ENCODE results near the gene TGFBR3L. TPM values are rescaled to one million over a fixed set of nuclear protein-coding genes. Genes with fewer than 3 reads are reported as not detected.

TGFBR3L gene
- not detected for polyA plus RNA-seq

DNA sequence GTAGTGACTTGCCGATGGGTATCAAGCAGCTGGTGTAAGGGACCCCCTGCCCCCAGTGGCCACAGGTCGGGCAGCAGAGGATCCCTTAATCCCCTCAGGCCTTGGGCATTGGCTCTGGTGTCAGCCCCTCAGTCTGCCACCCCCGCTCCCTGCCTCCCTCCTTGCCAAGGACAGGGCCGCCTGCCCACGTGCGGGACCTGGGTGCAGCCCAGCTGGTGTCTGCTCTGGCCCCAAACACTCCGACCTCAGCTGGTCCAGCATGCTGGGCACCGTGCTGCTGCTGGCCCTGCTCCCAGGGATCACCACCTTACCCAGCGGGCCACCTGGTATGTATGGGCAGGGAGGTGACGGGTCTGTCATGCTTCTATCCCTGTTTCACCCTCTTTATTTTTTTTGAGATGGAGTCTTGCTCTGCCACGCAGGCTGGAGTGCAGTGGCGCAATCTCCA, at the start of gene TGFBR3L:
Gene TGFBR3L (plus strand): TSS at position 233 of the 448 bp plus-strand sequence.
- Mint-ChIP-seq H3K4me3 (peak within 1 kb of the TSS in 2 of 4 donors; percentile 58 to 78), H3K4me1 (peaks cover 4 to 17% (median 6%) of the 10 kb centered on the region in 3 donors), H3K27me3 (peaks cover 22% of the 10 kb centered on the region), H3K27ac (peak within 1 kb of the TSS in 2 of 3 donors; percentile 63 to 91), H3K36me3 (peaks cover 7% of the 10 kb centered on the region), H3K9me3 (peaks cover 0 to under 1% (median 0%) of the 10 kb centered on the region in 3 donors)

DNA sequence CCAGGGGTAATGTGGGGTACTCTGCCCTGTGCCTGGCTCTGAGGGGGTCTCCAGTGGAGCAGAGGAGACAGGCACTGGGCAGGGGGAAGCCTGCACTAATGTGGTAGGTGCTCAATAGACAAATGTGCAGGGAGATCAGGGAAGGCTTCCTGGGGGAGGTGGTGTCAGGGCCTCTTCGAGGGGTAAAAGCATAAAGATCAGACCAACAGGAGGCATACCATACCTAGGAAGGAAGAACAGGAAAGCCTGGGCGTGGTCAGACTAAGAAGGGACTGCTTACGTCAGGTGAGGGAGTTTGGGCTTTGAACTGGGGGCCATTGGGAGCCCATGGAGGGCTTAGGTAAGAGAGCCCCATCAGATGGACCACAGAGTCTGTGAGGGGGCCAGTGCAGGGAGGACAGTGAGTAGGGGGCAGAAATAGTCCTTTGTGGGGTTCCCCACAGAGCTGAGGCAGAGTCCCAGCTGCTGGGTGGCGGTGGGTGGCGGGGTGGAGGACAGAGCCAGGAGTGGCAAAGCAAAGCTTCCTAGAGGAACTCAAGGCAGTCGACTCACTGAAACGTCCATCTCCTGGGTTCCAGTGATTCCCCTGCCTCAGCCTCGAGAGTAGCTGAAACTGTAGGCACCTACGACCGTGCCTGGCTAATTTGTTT, 49.2 kb upstream of the TGFBR3L start:
- H3K36me3 Mint-ChIP-seq: peaks cover 2% of the 10 kb centered on the region
- no peaks in the 10 kb centered on the region for H3K9me3 Mint-ChIP-seq
- H3K27ac Mint-ChIP-seq: peak overlapping the region in 1 of 3 donors; percentile 50
- H3K4me3 Mint-ChIP-seq: peak overlapping the region in 2 of 4 donors; percentile 11 to 63
- peaks cover 3 to 13% (median 8%) of the 10 kb centered on the region in 3 donors for H3K4me1 Mint-ChIP-seq
- H3K27me3 Mint-ChIP-seq: peaks cover 23% of the 10 kb centered on the region

DNA sequence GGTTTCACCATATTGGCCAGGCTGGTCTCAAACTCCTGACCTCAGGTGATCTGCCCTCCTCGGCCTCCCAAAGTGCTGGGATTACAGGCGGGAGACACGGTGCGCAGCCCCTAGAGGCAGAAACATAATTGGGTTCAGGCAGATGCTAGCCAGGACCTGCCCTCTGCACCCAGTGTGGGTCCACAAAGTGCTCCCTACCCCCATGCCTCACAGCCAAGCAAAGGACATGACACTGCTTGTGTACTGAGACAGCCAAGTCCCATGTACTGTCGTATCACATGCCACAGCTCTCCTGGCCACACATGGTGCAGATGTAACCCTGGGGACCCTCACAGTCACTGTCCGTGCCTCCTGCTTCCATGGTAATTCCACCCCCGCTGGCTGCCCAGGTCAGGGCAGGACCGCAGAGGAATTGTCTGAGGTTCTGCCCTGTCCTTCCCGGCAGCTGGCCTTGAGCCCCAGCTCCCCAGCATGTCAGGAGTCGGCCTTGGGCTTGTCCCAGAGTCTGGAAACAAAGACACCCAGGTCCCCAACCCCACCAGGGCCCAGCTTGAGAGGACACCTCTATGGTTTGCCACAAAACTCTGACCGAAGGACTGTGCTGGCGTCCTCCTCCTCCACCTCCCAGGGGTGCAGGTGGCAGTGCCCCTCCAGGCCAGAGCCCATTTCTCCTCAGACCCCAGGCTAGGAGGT, 48.1 kb upstream of the TGFBR3L start:
- Mint-ChIP-seq H3K27me3 (peaks cover 12% of the 10 kb centered on the region), H3K4me3 (no peak overlapping the region), H3K27ac (no peak overlapping the region), H3K36me3 (no peaks in the 10 kb centered on the region), H3K4me1 (peaks cover 6 to 20% (median 13%) of the 10 kb centered on the region in 3 donors), H3K9me3 (peaks cover 0 to 4% (median 0%) of the 10 kb centered on the region in 3 donors)

DNA sequence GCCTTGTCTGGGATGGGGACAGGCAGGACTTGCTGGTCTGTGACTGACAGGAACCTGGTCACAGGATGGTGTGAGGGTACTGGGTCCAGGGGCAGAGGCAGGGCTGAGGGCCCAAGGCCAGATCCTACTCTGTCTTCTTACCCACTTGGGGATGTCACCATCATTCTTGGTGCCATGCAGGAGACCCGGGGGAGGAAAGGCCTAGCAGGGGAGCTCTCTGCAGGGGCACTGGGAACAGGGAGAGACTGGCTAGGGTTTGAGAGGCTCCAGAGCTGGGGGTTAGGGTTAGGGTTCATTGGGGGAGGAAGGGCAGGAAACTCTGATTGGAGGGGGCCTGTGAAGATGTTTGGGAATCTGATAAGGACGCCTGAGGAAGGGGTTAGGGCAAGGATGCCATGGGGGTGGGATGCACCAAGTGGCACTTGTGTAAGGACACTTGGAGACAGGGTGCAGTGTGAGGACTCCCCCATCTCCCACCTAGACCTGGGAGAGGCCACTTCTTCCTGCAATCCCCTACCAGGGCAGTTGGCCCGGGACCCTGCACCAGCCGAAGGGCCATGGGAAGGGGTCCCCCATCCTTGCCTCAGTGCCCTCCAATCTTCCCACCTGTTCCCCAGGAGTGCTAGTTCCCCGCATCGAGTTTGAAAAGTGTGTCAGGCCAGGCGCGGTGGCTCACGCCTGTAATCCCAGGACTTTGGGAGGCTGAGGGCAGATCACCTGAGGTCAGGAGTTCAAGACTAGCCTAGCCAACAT, 47.4 kb upstream of the TGFBR3L start:
- H3K4me1 Mint-ChIP-seq: peaks cover 9 to 25% (median 15%) of the 10 kb centered on the region in 3 donors
- peak overlapping the region in 2 of 4 donors; percentile 47 to 60 for H3K4me3 Mint-ChIP-seq
- H3K27ac Mint-ChIP-seq: no peak overlapping the region
- peaks cover 17% of the 10 kb centered on the region for H3K27me3 Mint-ChIP-seq
- H3K36me3 Mint-ChIP-seq: no peaks in the 10 kb centered on the region
- peaks cover 0 to 4% (median 0%) of the 10 kb centered on the region in 3 donors for H3K9me3 Mint-ChIP-seq

DNA sequence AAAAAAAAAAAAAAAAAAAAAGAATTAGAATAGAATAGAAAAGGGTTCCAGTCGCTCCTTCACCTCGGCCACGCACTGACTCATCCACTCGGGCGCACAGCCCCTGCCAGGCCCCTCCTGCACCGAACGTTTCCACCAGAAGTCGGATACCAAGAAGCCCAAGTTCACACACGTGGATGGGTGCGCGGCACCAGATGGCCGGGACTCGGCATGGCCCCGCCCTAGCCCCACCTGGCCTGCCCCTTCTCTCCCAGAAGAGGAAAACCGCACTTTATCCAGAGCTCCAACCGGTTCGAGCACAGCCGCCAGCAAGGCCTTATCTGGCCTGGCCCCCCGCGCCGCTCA, 46.3 kb upstream of the TGFBR3L start:
- Mint-ChIP-seq H3K4me1 (peaks cover 12 to 27% (median 15%) of the 10 kb centered on the region in 3 donors), H3K27ac (peak overlapping the region in 2 of 3 donors; percentile 70 to 93), H3K27me3 (peaks cover 23% of the 10 kb centered on the region), H3K9me3 (peaks cover 0 to 4% (median 0%) of the 10 kb centered on the region in 3 donors), H3K36me3 (no peaks in the 10 kb centered on the region), H3K4me3 (peak overlapping the region; percentile 56 to 91 (median 80))

DNA sequence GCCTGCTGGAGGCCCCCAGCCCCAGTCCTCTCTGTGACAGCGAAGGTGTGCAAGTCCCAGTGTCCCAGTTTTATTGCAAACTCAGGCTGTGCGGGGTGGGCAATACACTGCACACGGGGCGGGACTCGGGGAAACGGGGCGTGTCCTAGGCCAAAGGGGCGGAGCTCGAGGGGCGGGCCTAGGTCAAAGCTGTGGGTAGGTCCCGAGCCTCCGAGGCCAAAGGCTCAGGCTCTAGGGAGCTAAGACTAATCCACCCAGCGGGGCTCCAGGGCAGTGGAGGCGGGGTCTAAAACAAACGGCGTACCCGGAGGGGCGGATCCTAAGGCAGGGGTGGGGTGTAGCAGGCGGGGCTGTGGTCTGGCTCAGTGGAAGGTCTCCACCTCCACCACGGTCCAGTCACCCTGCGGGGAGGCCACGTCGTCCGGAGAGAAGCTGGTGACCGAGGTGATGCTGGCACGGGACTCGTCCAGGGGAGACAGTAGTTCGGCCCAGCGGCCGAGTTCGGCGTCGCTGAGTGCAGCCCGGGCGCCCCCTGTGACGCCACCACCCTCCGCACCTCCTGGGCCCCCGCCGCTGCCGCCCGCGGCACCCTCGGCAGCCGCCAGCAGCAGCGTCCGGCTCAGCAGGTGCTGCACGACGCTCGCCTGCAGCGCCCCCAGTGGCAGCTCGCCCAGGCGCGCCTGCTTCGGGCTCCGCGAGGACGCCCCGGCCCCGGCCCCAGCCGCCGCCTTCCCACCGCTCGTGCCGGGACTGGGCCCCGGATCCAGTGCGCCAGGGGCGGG, 45.8 kb upstream of the TGFBR3L start:
- peak overlapping the region; percentile 67 to 93 (median 70) for H3K27ac Mint-ChIP-seq
- peaks cover 0 to 4% (median 0%) of the 10 kb centered on the region in 3 donors for H3K9me3 Mint-ChIP-seq
- H3K36me3 Mint-ChIP-seq: no peaks in the 10 kb centered on the region
- peaks cover 23% of the 10 kb centered on the region for H3K27me3 Mint-ChIP-seq
- peak overlapping the region; percentile 56 to 91 (median 80) for H3K4me3 Mint-ChIP-seq
- H3K4me1 Mint-ChIP-seq: peaks cover 13 to 27% (median 15%) of the 10 kb centered on the region in 3 donors

DNA sequence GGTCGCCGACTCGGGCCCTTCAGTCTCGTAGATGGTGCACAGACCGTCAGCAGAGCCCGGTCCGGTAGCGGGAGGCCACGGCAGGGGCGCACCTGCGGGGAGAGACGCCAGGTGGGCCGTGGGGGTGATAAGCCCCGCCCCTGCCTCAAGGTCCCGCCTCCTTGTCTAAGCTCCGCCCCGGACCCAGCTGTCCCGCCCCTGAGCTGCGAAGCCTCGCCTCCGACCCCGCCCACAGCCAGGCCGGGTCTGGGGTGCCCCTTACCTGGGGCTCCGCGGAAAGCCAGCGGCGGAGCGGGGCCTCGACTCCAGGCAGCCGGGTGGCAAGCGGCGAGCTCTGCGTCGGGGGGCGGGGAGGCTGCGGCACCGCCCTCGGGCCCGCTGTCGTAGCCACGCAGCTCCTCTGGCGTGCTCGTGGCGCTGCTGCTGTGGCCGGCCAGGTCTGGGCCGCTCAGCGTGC, 45.1 kb upstream of the TGFBR3L start:
- Mint-ChIP-seq H3K36me3 (no peaks in the 10 kb centered on the region), H3K27me3 (peaks cover 23% of the 10 kb centered on the region), H3K4me3 (peak overlapping the region in 3 of 4 donors; percentile 56 to 75 (median 63)), H3K9me3 (peaks cover 0 to 4% (median 0%) of the 10 kb centered on the region in 3 donors), H3K4me1 (peaks cover 13 to 26% (median 15%) of the 10 kb centered on the region in 3 donors), H3K27ac (peak overlapping the region in 1 of 3 donors; percentile 70)

DNA sequence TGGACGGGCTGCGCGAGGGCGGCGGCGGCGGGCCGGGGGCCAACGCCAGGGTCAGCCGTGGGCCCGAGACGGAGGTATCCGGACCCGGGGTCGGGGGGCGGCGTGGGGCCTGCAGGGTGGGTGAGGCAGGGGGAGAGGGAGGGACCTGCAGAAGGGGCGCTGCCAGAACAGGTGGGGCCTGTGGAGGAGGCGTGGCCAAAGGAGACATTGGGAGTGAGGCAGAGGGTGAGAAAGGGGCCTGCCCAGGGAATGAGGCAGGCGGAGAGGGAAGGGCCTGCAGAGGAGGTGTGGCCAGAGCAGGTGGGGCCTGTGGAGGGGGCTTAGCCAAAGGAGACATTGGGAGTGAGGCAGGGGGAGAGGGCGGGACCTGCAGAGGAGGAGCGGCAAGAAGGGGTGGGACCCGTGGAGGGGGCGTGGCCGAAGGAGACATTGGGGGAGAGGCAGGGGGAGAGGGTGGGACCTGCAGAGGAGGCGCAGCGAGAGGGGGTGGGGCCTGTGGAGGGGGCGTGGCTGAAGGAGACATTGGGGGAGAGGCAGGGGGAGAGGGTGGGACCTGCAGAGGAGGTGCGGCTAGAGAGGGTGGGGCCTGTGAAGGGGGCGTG, 44.6 kb upstream of the TGFBR3L start:
- peak overlapping the region in 1 of 3 donors; percentile 16 for H3K27ac Mint-ChIP-seq
- no peaks in the 10 kb centered on the region for H3K36me3 Mint-ChIP-seq
- peaks cover 21% of the 10 kb centered on the region for H3K27me3 Mint-ChIP-seq
- peak overlapping the region; percentile 43 to 90 (median 71) for H3K4me3 Mint-ChIP-seq
- H3K9me3 Mint-ChIP-seq: peaks cover 0 to 4% (median 0%) of the 10 kb centered on the region in 3 donors
- H3K4me1 Mint-ChIP-seq: peaks cover 11 to 23% (median 13%) of the 10 kb centered on the region in 3 donors

DNA sequence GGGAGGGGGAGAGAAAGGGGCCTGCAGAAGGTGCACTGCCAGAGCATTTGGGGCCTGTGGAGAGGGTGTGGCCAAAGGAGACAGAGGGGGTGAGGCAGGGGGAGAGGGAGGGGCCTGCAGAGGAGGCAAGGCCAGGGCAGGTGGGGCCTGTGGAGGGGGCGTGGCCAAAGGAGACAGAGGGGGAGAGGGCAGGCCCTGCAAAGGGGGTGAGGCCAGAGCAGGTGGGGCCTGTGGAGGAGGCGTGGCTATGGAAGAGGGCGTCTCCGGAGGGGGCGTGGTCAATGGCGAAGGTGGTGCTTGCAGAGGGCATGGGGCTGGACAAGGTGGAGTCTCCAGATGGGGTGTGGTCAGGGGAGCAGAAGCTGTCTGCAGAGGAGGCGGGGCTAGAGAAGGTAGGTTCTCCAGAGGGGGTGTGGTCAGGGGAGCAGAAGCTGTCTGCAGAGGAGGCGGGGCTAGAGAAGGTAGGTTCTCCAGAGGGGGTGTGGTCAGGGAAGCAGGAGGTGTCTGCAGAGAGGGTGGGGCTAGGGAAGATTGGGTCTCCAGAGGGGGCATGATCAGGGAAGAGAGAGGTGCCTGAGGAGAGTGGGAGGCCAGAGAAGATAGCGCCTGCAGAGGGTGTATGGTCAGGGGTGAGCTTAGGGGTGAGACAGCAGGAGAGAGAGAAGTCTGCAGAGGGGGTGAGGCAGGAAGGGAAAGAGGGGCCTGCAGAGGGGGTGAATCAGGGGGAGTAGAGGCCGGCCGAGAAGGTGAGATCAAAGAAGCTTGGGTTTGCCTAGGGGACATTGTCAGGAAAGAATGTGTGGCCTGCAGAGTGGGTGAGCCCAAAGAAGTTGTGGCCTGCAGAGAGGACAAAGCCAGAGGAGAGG, 43.8 kb upstream of the TGFBR3L start:
- H3K36me3 Mint-ChIP-seq: no peaks in the 10 kb centered on the region
- peaks cover 8 to 17% (median 10%) of the 10 kb centered on the region in 3 donors for H3K4me1 Mint-ChIP-seq
- H3K27me3 Mint-ChIP-seq: peaks cover 22% of the 10 kb centered on the region
- H3K9me3 Mint-ChIP-seq: peaks cover 0 to 4% (median 0%) of the 10 kb centered on the region in 3 donors
- H3K27ac Mint-ChIP-seq: peak overlapping the region in 1 of 3 donors; percentile 7
- peak overlapping the region in 3 of 4 donors; percentile 34 to 85 (median 35) for H3K4me3 Mint-ChIP-seq

DNA sequence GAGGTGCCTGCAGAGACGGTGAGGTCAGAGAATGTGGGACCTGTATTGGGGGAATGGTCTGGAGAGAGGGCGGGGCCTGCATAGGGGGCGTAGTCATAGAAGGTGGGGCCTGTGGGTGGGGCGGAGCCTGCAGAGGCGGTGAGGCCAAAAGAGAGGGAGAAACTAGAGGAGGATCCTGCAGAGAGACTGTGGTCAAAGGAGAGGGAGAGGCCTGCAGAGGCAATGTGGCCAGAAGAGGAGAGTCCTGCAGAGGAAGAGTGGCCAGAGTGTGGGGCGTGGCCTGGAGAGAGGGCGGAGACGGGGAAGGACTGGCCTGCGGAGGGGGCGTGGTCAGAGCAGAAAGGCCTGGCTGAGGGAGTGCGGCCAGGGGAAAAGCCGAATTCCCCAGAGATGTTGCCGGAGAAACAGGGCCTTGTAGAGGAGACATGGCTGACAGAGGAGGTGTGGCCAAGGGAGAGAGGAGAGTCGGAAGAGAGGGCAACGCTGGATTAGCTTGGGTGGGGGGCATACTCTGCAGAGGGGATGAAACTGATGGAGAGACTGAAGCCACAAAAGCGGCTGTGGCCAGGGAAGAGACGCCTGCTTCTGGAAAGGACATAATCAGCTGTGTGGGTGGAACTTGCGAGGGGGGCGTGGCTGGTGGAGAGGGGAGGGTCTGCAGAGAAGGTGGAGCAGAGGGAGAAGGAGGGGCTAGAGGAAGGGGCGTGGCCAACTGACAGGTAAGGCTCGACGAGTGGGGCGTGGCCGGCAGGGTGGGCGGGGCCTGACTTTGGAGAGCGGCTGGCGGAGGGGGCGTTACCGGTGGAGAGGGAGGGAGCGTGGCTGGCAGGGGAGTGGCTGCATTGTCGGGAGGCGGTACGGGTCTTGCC, 43.0 kb upstream of the TGFBR3L start:
- Mint-ChIP-seq H3K27me3 (peaks cover 22% of the 10 kb centered on the region), H3K27ac (peak overlapping the region in 2 of 3 donors; percentile 7 to 53), H3K4me1 (peaks cover 8 to 17% (median 10%) of the 10 kb centered on the region in 3 donors), H3K4me3 (peak overlapping the region; percentile 12 to 86 (median 56)), H3K9me3 (peaks cover 0 to 4% (median 0%) of the 10 kb centered on the region in 3 donors), H3K36me3 (no peaks in the 10 kb centered on the region)

DNA sequence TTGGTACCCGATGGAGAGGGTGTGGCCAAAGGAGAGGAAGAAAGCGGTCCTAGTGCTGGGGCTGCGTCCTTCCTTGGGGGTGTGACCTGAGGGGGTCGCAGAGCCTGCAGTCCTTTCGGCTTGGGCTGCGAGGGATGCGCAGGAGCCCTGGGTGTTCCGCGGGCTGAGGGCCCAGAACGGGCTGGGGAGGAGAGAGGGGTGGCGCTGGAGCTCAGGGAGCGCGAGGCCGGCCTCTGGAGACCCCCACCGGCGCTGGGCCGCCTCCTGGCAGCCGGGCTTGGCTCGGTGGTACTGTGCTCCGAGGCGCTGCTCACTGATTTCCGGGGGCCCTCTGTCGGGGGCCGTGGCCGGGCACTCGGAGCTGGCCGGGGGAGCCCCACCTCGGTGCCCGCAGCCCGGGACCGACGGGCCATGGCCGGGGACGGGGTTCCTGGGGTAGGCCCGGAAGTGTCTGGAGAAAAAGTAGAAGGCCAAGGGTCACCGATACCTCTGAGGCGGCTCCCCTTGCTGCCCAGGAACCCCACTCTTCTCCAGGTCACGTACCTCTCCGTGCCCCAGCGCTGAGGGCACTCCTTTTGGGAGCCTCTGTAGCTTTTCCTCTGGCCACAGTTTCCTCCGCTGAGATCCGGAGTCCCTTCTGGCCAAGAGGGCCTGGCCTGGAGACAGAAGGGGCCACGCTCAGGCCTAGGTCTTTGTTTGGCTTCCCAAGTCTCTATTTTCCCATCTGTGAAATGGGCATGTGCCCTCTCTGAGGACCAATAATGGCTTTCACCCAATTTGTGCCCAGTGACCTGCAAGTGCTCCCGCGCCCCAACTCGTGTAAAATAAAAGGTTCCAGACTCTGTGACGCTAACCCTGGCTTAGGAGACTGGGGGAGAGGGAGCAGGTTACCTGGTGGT, 42.1 kb upstream of the TGFBR3L start:
- H3K27me3 Mint-ChIP-seq: peaks cover 20% of the 10 kb centered on the region
- H3K9me3 Mint-ChIP-seq: peaks cover 0 to 4% (median 0%) of the 10 kb centered on the region in 3 donors
- H3K4me1 Mint-ChIP-seq: peaks cover 8 to 17% (median 10%) of the 10 kb centered on the region in 3 donors
- H3K27ac Mint-ChIP-seq: peak overlapping the region in 2 of 3 donors; percentile 7 to 53
- H3K36me3 Mint-ChIP-seq: no peaks in the 10 kb centered on the region
- peak overlapping the region in 3 of 4 donors; percentile 34 to 86 (median 67) for H3K4me3 Mint-ChIP-seq
